Caco-2 (cell line): ENCODE data around the gene NPFF. TPM values are rescaled to one million over a fixed set of nuclear protein-coding genes. Genes with fewer than 3 reads are reported as not detected.

Source experiments
- BruUV-seq: library from RNA; stranded (reverse); fragments of 400-500 nt; replicated peaks from 2 replicates; lab custom pipeline; 2021; lab: Mats Ljungman, UMichigan
- CTCF ChIA-PET: fragments of 300-600 bp; sonication (Branson Sonifier 250); formaldehyde crosslinking; loops from one replicate; lab custom pipeline; 2022; ENCODE audit warnings: antibody characterized with exemption; lab: Charles Lee
- POLR2A ChIA-PET: fragments of 300-600 bp; sonication (Branson Sonifier 250); formaldehyde crosslinking; loops from one replicate; lab custom pipeline; 2022; ENCODE audit warnings: antibody characterized with exemption; lab: Charles Lee
- DNase-seq, 2 experiments: peaks; one replicate each; pipeline versions ENCODE4 v3.0.0 to v3.0.0-alpha.2; 2020 to 2022
- H3K27me3 ChIP-seq: replicated peaks from 2 replicates; pipeline ENCODE4 v1.6.0; 2011; ENCODE audit warnings: low read length; ENCODE audit not compliant: control insufficient read depth, insufficient read depth
- H3K36me3 ChIP-seq: 2 replicates; pipeline ENCODE4 v1.5.1; 2011; ENCODE audit warnings: low read length; ENCODE audit not compliant: control insufficient read depth, insufficient read depth
- H3K4me1 ChIP-seq: fragments of 250-450 bp; sonication (Bioruptor Pico); 2 replicates; pipeline ENCODE4 v1.5.1; 2020; ENCODE audit warnings: mild to moderate bottlenecking
- H3K4me3 ChIP-seq: 2 replicates; pipeline ENCODE4 v1.5.1; 2011; ENCODE audit warnings: low read depth, mild to moderate bottlenecking, control low read depth, low read length
- H3K9me3 ChIP-seq: fragments of 250-450 bp; sonication (Bioruptor Pico); 2 replicates; pipeline ENCODE4 v1.5.1; 2020; ENCODE audit warnings: mild to moderate bottlenecking, moderate library complexity
- H3K27ac Mint-ChIP-seq: one replicate; pipeline ENCODE4 v1.8.0; 2022; ENCODE audit warnings: mixed read lengths; ENCODE audit not compliant: unreplicated experiment
- H3K27me3 Mint-ChIP-seq: one replicate; pipeline ENCODE4 v1.8.0; 2022; ENCODE audit warnings: mixed read lengths; ENCODE audit not compliant: insufficient read depth, unreplicated experiment
- H3K36me3 Mint-ChIP-seq: one replicate; pipeline ENCODE4 v1.8.0; 2022; ENCODE audit warnings: mild to moderate bottlenecking, mixed read lengths; ENCODE audit not compliant: insufficient read depth, unreplicated experiment
- H3K4me1 Mint-ChIP-seq: one replicate; pipeline ENCODE4 v1.8.0; 2022; ENCODE audit warnings: low read depth, mixed read lengths; ENCODE audit not compliant: unreplicated experiment
- H3K4me3 Mint-ChIP-seq: one replicate; pipeline ENCODE4 v1.8.0; 2022; ENCODE audit warnings: mild to moderate bottlenecking, moderate library complexity, mixed read lengths; ENCODE audit not compliant: unreplicated experiment
- H3K9me3 Mint-ChIP-seq: one replicate; pipeline ENCODE4 v1.8.0; 2022; ENCODE audit warnings: mixed read lengths; ENCODE audit not compliant: unreplicated experiment
- intact Hi-C: fragments of 100-400 bp; cut with micrococcal nuclease; formaldehyde crosslinking; loops from one replicate; pipeline ENCODE4 v1.10.0; 2022; ENCODE audit not compliant: unreplicated experiment
- total RNA-seq: library from RNA; stranded (reverse); gene quantifications from 2 replicates; pipeline ENCODE4 v1.2.3, GENCODE V29; 2022
- TF ChIP-seq, protein P1 (sequence below), 2 experiments: fragments of 200-600 bp in 1 of 2; IDR thresholded peaks; 1 replicate in 1 of 2; 2 replicates in 1 of 2; pipeline versions ENCODE4 v1.5.1 to v1.8.0; 2011 to 2022; ENCODE audit warnings: antibody characterized with exemption in 1 of 2, control low read depth in 1 of 2, inconsistent platforms in 1 of 2, low read depth in 1 of 2, low read length in 1 of 2, mild to moderate bottlenecking in 1 of 2, moderate library complexity in 1 of 2; ENCODE audit not compliant: insufficient read depth in 1 of 2, severe bottlenecking in 1 of 2, unreplicated experiment in 1 of 2

NPFF gene
- total RNA-seq, 1 experiment from 2014 or later = 2.4 TPM

DNA sequence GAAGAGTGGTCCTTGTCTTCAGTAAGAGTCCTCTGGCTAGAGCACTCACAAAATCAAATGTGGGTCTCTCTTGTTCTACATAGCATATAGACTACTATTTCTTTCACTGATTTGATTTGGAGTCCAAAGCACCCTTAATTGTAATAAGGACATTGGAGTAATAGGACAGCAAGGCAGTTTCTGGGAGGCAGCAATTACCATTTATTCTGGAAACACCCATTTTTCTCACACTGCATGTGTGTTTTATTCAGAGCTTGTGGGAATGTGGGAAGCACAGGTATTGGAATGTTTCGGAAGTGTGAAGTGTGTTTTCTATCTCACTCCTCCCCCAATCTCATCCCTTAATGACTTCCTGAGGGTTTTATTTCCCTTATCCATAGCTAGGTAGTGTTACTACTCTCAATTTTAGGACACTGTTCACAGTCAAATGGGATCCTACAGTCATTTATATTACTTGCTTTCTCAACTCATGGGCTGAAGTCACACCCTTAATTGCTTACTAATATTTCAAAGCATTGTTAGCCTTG lies 35.2 kb downstream of the NPFF start:
- H3K4me3 Mint-ChIP-seq = no peak overlapping the region
- ChIA-PET POLR2A (interaction anchor here (0.8 kb wide), 1 partner anchor 46 kb away, joined by 4 read pairs; no protein-coding TSS in a partner anchor), CTCF (interaction anchor here (0.6 to 1.5 kb wide), 2 partner anchors 10 to 21 kb away, joined by 3 to 8 read pairs; no protein-coding TSS in a partner anchor)
- TF ChIP-seq, protein P1, sequence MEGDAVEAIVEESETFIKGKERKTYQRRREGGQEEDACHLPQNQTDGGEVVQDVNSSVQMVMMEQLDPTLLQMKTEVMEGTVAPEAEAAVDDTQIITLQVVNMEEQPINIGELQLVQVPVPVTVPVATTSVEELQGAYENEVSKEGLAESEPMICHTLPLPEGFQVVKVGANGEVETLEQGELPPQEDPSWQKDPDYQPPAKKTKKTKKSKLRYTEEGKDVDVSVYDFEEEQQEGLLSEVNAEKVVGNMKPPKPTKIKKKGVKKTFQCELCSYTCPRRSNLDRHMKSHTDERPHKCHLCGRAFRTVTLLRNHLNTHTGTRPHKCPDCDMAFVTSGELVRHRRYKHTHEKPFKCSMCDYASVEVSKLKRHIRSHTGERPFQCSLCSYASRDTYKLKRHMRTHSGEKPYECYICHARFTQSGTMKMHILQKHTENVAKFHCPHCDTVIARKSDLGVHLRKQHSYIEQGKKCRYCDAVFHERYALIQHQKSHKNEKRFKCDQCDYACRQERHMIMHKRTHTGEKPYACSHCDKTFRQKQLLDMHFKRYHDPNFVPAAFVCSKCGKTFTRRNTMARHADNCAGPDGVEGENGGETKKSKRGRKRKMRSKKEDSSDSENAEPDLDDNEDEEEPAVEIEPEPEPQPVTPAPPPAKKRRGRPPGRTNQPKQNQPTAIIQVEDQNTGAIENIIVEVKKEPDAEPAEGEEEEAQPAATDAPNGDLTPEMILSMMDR (IDR thresholded peaks at IDR 0.05; ENCODE audit: insufficient read depth in 1 of 2, low read depth in 1 of 2, low read length in 1 of 2, severe bottlenecking in 1 of 2, unreplicated experiment in 1 of 2) = no peak
- no peaks in the 10 kb centered on the region for H3K4me1 ChIP-seq
- no peaks in the 10 kb centered on the region for H3K9me3 ChIP-seq
- BruUV-seq = no TSS peak
- no peaks in the 10 kb centered on the region for H3K9me3 Mint-ChIP-seq
- intact Hi-C loops = no loop called here
- peaks cover 100% of the 10 kb centered on the region for H3K36me3 Mint-ChIP-seq
- peaks cover 12% of the 10 kb centered on the region for H3K36me3 ChIP-seq
- no peak for DNase-seq
- H3K27me3 ChIP-seq = no peaks in the 10 kb centered on the region
- peaks cover 14% of the 10 kb centered on the region for H3K4me1 Mint-ChIP-seq
- H3K27ac Mint-ChIP-seq = no peak overlapping the region
- H3K4me3 ChIP-seq = no peak overlapping the region
- no peaks in the 10 kb centered on the region for H3K27me3 Mint-ChIP-seq

DNA sequence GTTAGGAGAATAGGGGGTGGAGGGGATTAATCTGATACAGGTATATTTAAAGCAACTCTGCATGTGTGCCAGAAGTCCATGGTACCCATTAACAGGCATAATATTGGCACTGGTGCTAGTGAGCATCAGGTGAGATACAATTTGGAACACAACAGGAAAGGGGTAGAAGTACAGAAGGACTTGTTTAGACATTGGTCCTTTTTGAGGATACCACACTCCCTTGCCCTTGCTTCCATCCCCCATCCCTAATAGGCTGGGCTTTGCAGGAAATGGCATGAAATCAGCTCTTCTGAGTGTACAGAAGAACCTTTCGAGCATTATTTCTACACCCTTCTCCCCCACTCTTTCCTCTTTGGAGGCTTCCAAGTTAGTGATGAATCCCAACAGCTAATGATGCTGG lies 39.0 kb downstream of the NPFF start:
- Mint-ChIP-seq H3K4me1 (peaks cover 19% of the 10 kb centered on the region), H3K36me3 (peaks cover 100% of the 10 kb centered on the region), H3K4me3 (no peak overlapping the region), H3K9me3 (no peaks in the 10 kb centered on the region), H3K27me3 (no peaks in the 10 kb centered on the region), H3K27ac (no peak overlapping the region)
- Histone ChIP-seq H3K4me1 (no peaks in the 10 kb centered on the region), H3K27me3 (no peaks in the 10 kb centered on the region), H3K9me3 (no peaks in the 10 kb centered on the region), H3K36me3 (peaks cover 15% of the 10 kb centered on the region), H3K4me3 (no peak overlapping the region)
- TF ChIP-seq, protein P1 (IDR thresholded peaks at IDR 0.05; ENCODE audit: insufficient read depth in 1 of 2, low read depth in 1 of 2, low read length in 1 of 2, severe bottlenecking in 1 of 2, unreplicated experiment in 1 of 2) = no peak
- ChIA-PET CTCF (no interaction called here), POLR2A (no interaction called here)
- intact Hi-C loops = no loop called here
- BruUV-seq = no TSS peak
- no peak for DNase-seq

DNA sequence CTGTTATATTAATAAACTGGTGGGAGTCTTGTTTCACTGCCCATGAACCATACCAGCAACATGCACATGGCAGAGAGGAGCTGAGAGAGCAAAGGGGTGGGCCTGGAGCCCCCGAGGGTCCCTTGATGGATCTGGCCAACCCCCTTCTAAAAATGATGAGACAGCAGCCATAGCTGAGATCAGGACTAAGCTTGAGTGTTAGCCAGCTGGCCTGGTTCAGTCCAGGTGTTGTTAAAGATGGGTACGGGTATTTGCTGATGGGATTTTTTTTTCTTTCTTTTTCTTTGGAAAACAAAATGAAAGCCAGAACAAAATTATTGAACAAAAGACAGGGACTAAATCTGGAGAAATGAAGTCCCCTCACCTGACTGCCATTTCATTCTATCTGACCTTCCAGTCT lies 39.4 kb downstream of the NPFF start:
- TF ChIP-seq, protein P1 (IDR thresholded peaks at IDR 0.05; ENCODE audit: insufficient read depth in 1 of 2, low read depth in 1 of 2, low read length in 1 of 2, severe bottlenecking in 1 of 2, unreplicated experiment in 1 of 2) = no peak
- Histone ChIP-seq H3K4me1 (no peaks in the 10 kb centered on the region), H3K4me3 (no peak overlapping the region), H3K9me3 (no peaks in the 10 kb centered on the region), H3K36me3 (peaks cover 15% of the 10 kb centered on the region), H3K27me3 (no peaks in the 10 kb centered on the region)
- TSS peak; percentile 12 for BruUV-seq
- peaks cover 19% of the 10 kb centered on the region for H3K4me1 Mint-ChIP-seq
- no peaks in the 10 kb centered on the region for H3K27me3 Mint-ChIP-seq
- ChIA-PET CTCF (no interaction called here), POLR2A (no interaction called here)
- DNase-seq = peak in 1 of 2 experiments; percentile 7
- H3K4me3 Mint-ChIP-seq = no peak overlapping the region
- H3K36me3 Mint-ChIP-seq = peaks cover 100% of the 10 kb centered on the region
- H3K9me3 Mint-ChIP-seq = no peaks in the 10 kb centered on the region
- intact Hi-C loops = no loop called here
- H3K27ac Mint-ChIP-seq = no peak overlapping the region
